PC-9 (cell line): ENCODE data around the gene LZTFL1. TPM values are rescaled to one million over a fixed set of nuclear protein-coding genes. Genes with fewer than 3 reads are reported as not detected.
"Not testable (repeated sequence)": the region's sequence is repeated elsewhere in the genome, so short reads cannot be mapped to it uniquely, and the experiment has no call there.

Experiments
- BruUV-seq: library from RNA; stranded (reverse); fragments of 400-500 nt; replicated peaks from 2 replicates; lab custom pipeline; 2021; lab: Mats Ljungman, UMichigan
- CTCF ChIA-PET: fragments of 300-600 bp; sonication (Branson Sonifier 250); formaldehyde crosslinking; loops from one replicate; lab custom pipeline; 2022; ENCODE audit warnings: antibody characterized with exemption; lab: Charles Lee
- POLR2A ChIA-PET: fragments of 300-600 bp; sonication (Branson Sonifier 250); formaldehyde crosslinking; loops from one replicate; lab custom pipeline; 2022; ENCODE audit warnings: antibody characterized with exemption; ENCODE audit not compliant: unreplicated experiment; lab: Charles Lee
- DNase-seq, 2 experiments: peaks; one replicate each; pipeline versions ENCODE4 v3.0.0 to v3.0.0-alpha.2; 2015 to 2022; ENCODE audit warnings: mixed read lengths in 1 of 2
- H2AFZ ChIP-seq: fragments of 200-600 bp; sonication (generic); 2 replicates; pipeline ENCODE4 v1.8.1; 2017; ENCODE audit warnings: antibody characterized with exemption
- H3F3A ChIP-seq: fragments of 200-600 bp; sonication (generic); 2 replicates; pipeline ENCODE4 v1.8.1; 2017; ENCODE audit warnings: antibody characterized with exemption, mild to moderate bottlenecking, low read depth; ENCODE audit not compliant: insufficient read depth
- H3K27ac ChIP-seq: fragments of 200-600 bp; sonication (generic); 2 replicates; pipeline ENCODE4 v1.6.1; 2016; ENCODE audit warnings: mixed run types
- H3K27me3 ChIP-seq: fragments of 200-600 bp; sonication (generic); 2 replicates; pipeline ENCODE4 v1.6.1; 2016; ENCODE audit warnings: low read depth, mixed run types; ENCODE audit not compliant: insufficient read depth
- H3K36me3 ChIP-seq: fragments of 200-600 bp; sonication (generic); 2 replicates; pipeline ENCODE4 v1.6.1; 2016; ENCODE audit warnings: low read depth, mixed run types
- H3K4me1 ChIP-seq: fragments of 200-600 bp; sonication (generic); replicated peaks from 2 replicates; pipeline ENCODE4 v1.6.1; 2016; ENCODE audit warnings: mixed run types; ENCODE audit not compliant: insufficient read depth
- H3K4me2 ChIP-seq: fragments of 200-600 bp; sonication (generic); 2 replicates; pipeline ENCODE4 v1.6.1; 2017; ENCODE audit warnings: mixed run types
- H3K4me3 ChIP-seq: fragments of 200-600 bp; sonication (generic); 2 replicates; pipeline ENCODE4 v1.6.1; 2016; ENCODE audit warnings: mixed run types
- H3K79me2 ChIP-seq: fragments of 200-600 bp; sonication (generic); 2 replicates; pipeline ENCODE4 v1.6.1; 2017; ENCODE audit warnings: low read depth, mixed run types
- H3K9me2 ChIP-seq: fragments of 200-600 bp; sonication (generic); 2 replicates; pipeline ENCODE4 v1.8.1; 2017; ENCODE audit warnings: mild to moderate bottlenecking; ENCODE audit not compliant: insufficient read depth
- H3K9me3 ChIP-seq: fragments of 200-600 bp; sonication (generic); 2 replicates; pipeline ENCODE4 v1.8.1; 2016; ENCODE audit warnings: low read depth; ENCODE audit not compliant: insufficient read depth
- H4K20me1 ChIP-seq: fragments of 200-600 bp; sonication (generic); 2 replicates; pipeline ENCODE4 v1.8.1; 2017; ENCODE audit not compliant: insufficient read depth
- EZH2 ChIP-seq: fragments of 200-600 bp; sonication (generic); IDR thresholded peaks from 2 replicates; pipeline ENCODE4 v1.8.0; 2017; ENCODE audit warnings: antibody characterized with exemption, low read depth
- intact Hi-C: fragments of 100-400 bp; cut with micrococcal nuclease; formaldehyde crosslinking; loops from one replicate; pipeline ENCODE4 v1.10.0; 2022; ENCODE audit not compliant: unreplicated experiment
- total RNA-seq: library from RNA; stranded (reverse); gene quantifications from 2 replicates; pipeline ENCODE4 v1.2.3, GENCODE V29; 2021
- TF ChIP-seq, protein P1 (sequence below): fragments of 200-600 bp; sonication (generic); conservative IDR thresholded peaks from 2 replicates; pipeline ENCODE4 v1.6.1; 2017; ENCODE audit warnings: mixed run types, antibody characterized with exemption, mild to moderate bottlenecking, moderate library complexity

LZTFL1 gene
- total RNA-seq, 1 experiment from 2014 or later = 39.2 TPM

DNA sequence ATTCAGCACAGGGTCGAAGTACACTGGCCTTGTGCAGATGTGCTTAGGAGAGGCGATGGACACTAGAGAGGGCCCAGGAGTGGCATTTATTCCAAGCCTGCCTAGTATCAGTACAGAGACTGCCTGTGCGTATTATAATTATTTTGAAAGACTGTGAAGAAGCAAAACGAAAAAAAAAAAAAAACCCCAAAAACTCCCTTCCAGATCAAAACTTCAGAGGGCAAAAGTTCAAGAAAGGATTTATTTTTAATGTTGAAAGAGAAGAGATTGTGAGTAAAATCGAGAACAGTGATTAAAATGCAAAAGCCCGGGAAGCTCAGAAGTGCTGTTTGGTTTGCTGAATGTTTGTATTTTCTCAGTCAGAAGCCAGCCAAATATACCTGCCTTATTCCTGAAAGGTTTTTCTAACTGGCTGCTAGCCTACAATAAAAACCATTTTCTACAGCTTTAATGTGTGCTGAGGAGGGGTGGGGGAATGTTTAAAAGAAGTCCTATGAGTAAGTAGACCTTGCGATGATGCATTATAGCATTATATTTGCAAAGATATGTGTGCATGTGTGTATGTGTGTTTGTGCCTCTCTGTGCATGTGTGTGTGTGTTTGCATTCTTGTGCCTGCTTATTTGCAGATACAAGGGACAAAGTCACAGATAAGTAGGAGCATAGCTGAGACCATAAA lies 19.3 kb upstream of the LZTFL1 start:
- no TSS peak for BruUV-seq
- no peaks in the 10 kb centered on the region for H3K36me3 ChIP-seq
- no peak overlapping the region for H3K4me2 ChIP-seq
- H3K27me3 ChIP-seq = no peaks in the 10 kb centered on the region
- H3F3A ChIP-seq = no peaks in the 10 kb centered on the region
- TF ChIP-seq, protein P1, sequence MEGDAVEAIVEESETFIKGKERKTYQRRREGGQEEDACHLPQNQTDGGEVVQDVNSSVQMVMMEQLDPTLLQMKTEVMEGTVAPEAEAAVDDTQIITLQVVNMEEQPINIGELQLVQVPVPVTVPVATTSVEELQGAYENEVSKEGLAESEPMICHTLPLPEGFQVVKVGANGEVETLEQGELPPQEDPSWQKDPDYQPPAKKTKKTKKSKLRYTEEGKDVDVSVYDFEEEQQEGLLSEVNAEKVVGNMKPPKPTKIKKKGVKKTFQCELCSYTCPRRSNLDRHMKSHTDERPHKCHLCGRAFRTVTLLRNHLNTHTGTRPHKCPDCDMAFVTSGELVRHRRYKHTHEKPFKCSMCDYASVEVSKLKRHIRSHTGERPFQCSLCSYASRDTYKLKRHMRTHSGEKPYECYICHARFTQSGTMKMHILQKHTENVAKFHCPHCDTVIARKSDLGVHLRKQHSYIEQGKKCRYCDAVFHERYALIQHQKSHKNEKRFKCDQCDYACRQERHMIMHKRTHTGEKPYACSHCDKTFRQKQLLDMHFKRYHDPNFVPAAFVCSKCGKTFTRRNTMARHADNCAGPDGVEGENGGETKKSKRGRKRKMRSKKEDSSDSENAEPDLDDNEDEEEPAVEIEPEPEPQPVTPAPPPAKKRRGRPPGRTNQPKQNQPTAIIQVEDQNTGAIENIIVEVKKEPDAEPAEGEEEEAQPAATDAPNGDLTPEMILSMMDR = no peak
- TF ChIP-seq EZH2 = no peak
- no peak overlapping the region for H3K27ac ChIP-seq
- no peaks in the 10 kb centered on the region for H3K9me2 ChIP-seq
- no peak overlapping the region for H2AFZ ChIP-seq
- DNase-seq = no peak
- H3K4me1 ChIP-seq = no peaks in the 10 kb centered on the region
- no peak overlapping the region for H3K4me3 ChIP-seq
- CTCF ChIA-PET = no interaction called here
- POLR2A ChIA-PET = no interaction called here
- no peaks in the 10 kb centered on the region for H3K9me3 ChIP-seq
- no peaks in the 10 kb centered on the region for H3K79me2 ChIP-seq
- H4K20me1 ChIP-seq = no peaks in the 10 kb centered on the region
- intact Hi-C loops = no loop called here

DNA sequence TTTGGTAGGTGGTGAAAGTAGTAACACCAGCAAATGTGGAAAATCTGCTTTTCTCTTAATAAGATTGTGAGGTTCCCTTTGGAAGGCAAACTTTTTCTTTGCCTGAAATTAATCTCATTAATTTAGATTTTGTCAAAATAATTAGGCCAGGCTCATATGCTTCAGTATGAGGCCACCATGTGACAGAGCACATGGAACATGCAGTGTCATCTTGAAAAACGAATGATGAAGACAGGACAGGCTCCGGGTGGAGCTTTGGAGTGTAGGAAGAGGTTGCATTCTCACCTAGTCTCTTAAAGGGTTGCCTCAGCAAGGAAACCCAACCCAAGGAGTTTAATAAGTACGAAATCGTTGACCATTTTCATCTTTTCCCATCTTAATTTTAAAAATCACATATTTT lies 18.6 kb upstream of the LZTFL1 start:
- CTCF ChIA-PET = no interaction called here
- no peak for TF ChIP-seq EZH2
- TF ChIP-seq, protein P1 = no peak
- BruUV-seq = no TSS peak

DNA sequence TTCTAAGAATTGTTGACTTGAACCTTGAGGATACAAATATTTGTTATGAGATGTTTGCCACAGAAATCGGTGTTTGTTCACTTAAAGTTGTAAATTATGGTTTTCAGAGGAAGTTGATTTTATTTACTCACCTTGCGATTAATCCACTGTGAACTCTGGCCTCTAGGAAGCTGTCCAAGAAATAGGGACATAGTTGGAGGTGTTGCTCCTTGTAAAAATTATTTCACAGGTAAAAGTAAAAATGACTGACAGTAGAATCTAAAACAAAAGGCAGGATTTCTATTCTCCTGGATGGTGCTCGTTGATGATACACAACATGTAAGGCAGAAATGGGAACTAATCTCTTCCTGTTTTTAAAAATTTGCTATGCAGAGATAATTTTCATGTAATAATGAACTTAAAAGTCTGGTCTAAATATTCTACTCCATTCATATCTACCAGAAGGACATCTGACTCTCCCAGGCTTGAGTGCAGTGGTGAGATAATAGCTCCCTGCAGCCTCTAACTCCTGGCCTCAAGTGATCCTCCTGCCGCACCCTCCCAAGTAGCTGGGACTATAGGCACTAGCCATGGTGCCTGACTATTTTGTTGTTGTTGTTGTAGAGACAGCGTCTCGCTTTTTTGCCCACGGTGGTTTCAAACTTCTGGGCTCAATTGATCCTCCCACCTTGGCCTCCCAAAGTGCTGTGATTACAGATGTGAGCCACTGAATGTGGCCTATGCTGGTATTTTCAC lies 17.1 kb upstream of the LZTFL1 start:
- intact Hi-C loops = no loop called here
- no TSS peak for BruUV-seq
- POLR2A ChIA-PET = no interaction called here

More for the DNA sequence above, 18.6 kb upstream of the LZTFL1 start:
- no peaks in the 10 kb centered on the region for H3K27me3 ChIP-seq
- H3K9me3 ChIP-seq = no peaks in the 10 kb centered on the region
- H3F3A ChIP-seq = no peaks in the 10 kb centered on the region
- intact Hi-C loops = no loop called here
- H3K4me3 ChIP-seq = no peak overlapping the region
- no peak for DNase-seq
- H3K27ac ChIP-seq = no peak overlapping the region
- H3K4me2 ChIP-seq = no peak overlapping the region
- H4K20me1 ChIP-seq = no peaks in the 10 kb centered on the region
- no peaks in the 10 kb centered on the region for H3K4me1 ChIP-seq
- H3K79me2 ChIP-seq = no peaks in the 10 kb centered on the region
- no peaks in the 10 kb centered on the region for H3K9me2 ChIP-seq
- POLR2A ChIA-PET = no interaction called here
- H3K36me3 ChIP-seq = no peaks in the 10 kb centered on the region
- no peak overlapping the region for H2AFZ ChIP-seq

DNA sequence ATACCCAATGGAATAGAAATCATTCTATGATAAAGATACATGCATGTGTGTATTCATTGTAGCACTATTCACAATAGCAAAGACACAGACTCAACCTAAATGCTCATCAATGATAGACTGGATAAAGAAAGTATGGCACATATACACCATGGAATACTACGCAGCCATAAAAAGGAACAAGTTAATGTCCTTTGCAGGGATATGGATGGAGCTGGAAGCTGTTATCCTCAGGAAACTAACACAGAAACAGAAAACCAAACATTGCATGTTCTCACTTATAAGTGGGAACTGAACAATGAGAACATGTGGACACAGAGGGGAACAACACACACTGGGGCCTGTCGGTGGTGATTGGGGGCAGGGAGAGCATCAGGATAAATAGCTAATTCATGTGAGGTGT lies 15.1 kb upstream of the LZTFL1 start:
- DNase-seq, intact Hi-C loops, H2AFZ ChIP-seq, H3F3A ChIP-seq, H3K4me3 ChIP-seq, H3K27me3 ChIP-seq, H3K36me3 ChIP-seq, H3K4me2 ChIP-seq, H3K4me1 ChIP-seq, H4K20me1 ChIP-seq, H3K9me2 ChIP-seq, CTCF ChIA-PET, BruUV-seq, POLR2A ChIA-PET, H3K9me3 ChIP-seq, H3K79me2 ChIP-seq, H3K27ac ChIP-seq: not testable (repeated sequence)

More for the DNA sequence above, 17.1 kb upstream of the LZTFL1 start:
- DNase-seq = no peak
- Histone ChIP-seq H3F3A (no peaks in the 10 kb centered on the region), H3K9me2 (no peaks in the 10 kb centered on the region), H3K4me2 (no peak overlapping the region), H3K27ac (no peak overlapping the region), H3K79me2 (no peaks in the 10 kb centered on the region), H3K27me3 (no peaks in the 10 kb centered on the region), H3K4me1 (no peaks in the 10 kb centered on the region), H3K4me3 (no peak overlapping the region), H3K9me3 (no peaks in the 10 kb centered on the region), H4K20me1 (no peaks in the 10 kb centered on the region), H3K36me3 (no peaks in the 10 kb centered on the region), H2AFZ (no peak overlapping the region)
- TF ChIP-seq, protein P1 = no peak
- TF ChIP-seq EZH2 = no peak
- CTCF ChIA-PET = no interaction called here

DNA sequence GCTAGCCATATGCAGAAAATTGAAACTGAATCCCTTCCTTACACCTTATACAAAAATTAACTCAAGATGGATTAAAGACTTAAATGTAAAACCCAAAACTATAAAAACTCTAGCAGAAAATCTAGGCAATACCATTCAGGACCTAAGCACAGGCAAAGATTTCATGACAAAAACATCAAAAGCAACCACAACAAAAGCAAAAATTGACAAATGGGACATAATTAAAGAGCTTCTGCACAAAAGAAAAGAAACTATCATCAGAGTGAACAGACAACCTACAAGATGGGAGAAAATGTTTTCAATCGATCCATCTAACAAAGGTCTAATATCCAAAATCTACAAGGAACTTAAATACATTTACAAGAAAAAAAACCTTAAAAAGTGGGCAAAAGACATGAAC lies 14.4 kb upstream of the LZTFL1 start:
- H3F3A ChIP-seq, intact Hi-C loops, H3K9me3 ChIP-seq, CTCF ChIA-PET, H2AFZ ChIP-seq, H3K79me2 ChIP-seq, H4K20me1 ChIP-seq, H3K9me2 ChIP-seq, H3K27me3 ChIP-seq, H3K4me3 ChIP-seq, H3K36me3 ChIP-seq, BruUV-seq, H3K27ac ChIP-seq, H3K4me1 ChIP-seq, DNase-seq, H3K4me2 ChIP-seq, POLR2A ChIA-PET: not testable (repeated sequence)
